Vagina (tissue), 2 donors: ENCODE data around the gene BMP2K. TPM values are rescaled to one million over a fixed set of nuclear protein-coding genes. Genes with fewer than 3 reads are reported as not detected.

Experiments used
- DNase-seq, 2 donors: peaks; one replicate each; pipeline ENCODE4 v3.0.0-alpha.2; 2017; ENCODE audit errors: extremely low spot score in 2 of 2
- H3K27ac ChIP-seq: fragments of 200-600 bp; sonication (generic); one replicate; pipeline ENCODE4 v1.5.1; 2019
- H3K27me3 ChIP-seq: fragments of 200-600 bp; sonication (generic); one replicate; pipeline ENCODE4 v1.5.1; 2019
- H3K36me3 ChIP-seq, 2 donors: fragments of 200-600 bp; sonication (generic); one replicate each; pipeline ENCODE4 v1.5.1; 2017 to 2019
- H3K4me1 ChIP-seq: fragments of 200-600 bp; sonication (generic); one replicate; pipeline ENCODE4 v1.5.1; 2019
- H3K4me3 ChIP-seq, 2 donors: fragments of 200-600 bp; sonication (generic); 1 replicate in 1 of 2; 2 replicates in 1 of 2; pipeline ENCODE4 v1.5.1; 2016 to 2019
- H3K9me3 ChIP-seq: fragments of 200-600 bp; sonication (generic); one replicate; pipeline ENCODE4 v1.5.1; 2019
- CTCF ChIP-seq, 3 experiments: fragments of 450-650 bp in 2 of 3; fragments of 200-600 bp in 1 of 3; sonication (generic) in 1 of 3; IDR thresholded peaks; one replicate each; pipeline ENCODE4 v1.5.1; 2017 to 2019; ENCODE audit warnings: antibody characterized with exemption in 3 of 3, mild to moderate bottlenecking in 2 of 3, moderate library complexity in 2 of 3
- POLR2A ChIP-seq, 2 donors: fragments of 450-650 bp; IDR thresholded peaks; one replicate each; pipeline ENCODE4 v1.6.1; 2017; ENCODE audit warnings: antibody characterized with exemption in 2 of 2, mild to moderate bottlenecking in 2 of 2, moderate library complexity in 2 of 2
- POLR2AphosphoS5 ChIP-seq, 2 donors: sonication (generic); formaldehyde crosslinking; IDR thresholded peaks; one replicate each; pipeline ENCODE4 v1.9.0; 2017; ENCODE audit warnings: antibody characterized with exemption in 2 of 2, mild to moderate bottlenecking in 2 of 2, low read depth in 1 of 2; ENCODE audit not compliant: insufficient read depth in 1 of 2
- intact Hi-C: fragments of 100-400 bp; cut with DNase I; formaldehyde crosslinking; loops from one replicate; pipeline ENCODE4 v1.15.1; 2023
- total RNA-seq: library from RNA; depleted of rRNA; stranded (reverse); fragments of >200 nt; gene quantifications from one replicate; pipeline ENCODE4 v1.2.3, GENCODE V29; 2016

The BMP2K gene
- total RNA-seq, 1 donor from 2014 or later = 34.9 TPM

GRCh38 chr4:78809295-78809694 is 33.1 kb downstream of the BMP2K start:
- Histone ChIP-seq H3K27ac (no peak overlapping the region), H3K27me3 (no peaks in the 10 kb centered on the region), H3K4me3 (no peak overlapping the region), H3K9me3 (no peaks in the 10 kb centered on the region), H3K36me3 (no peaks in the 10 kb centered on the region), H3K4me1 (no peaks in the 10 kb centered on the region)
- no peak for DNase-seq
- TF ChIP-seq POLR2AphosphoS5 (IDR thresholded peaks at IDR 0.05; ENCODE audit: insufficient read depth in 1 of 2, low read depth in 1 of 2) = no peak
- TF ChIP-seq CTCF (IDR thresholded peaks at IDR 0.05) = no peak
- no peak for TF ChIP-seq POLR2A (IDR thresholded peaks at IDR 0.05)
- intact Hi-C loops = no loop called here

- Histone ChIP-seq H3K9me3 (no peaks in the 10 kb centered on the region), H3K27me3 (no peaks in the 10 kb centered on the region), H3K4me1 (no peaks in the 10 kb centered on the region), H3K27ac (no peak overlapping the region), H3K36me3 (no peaks in the 10 kb centered on the region), H3K4me3 (no peak overlapping the region)
- intact Hi-C loops = no loop called here
- DNase-seq = no peak
- TF ChIP-seq POLR2A (IDR thresholded peaks at IDR 0.05) = no peak
These were observed 34.0 kb downstream of the BMP2K start for GRCh38 chr4:78809928-78810835.

- Histone ChIP-seq H3K4me3 (no peak overlapping the region), H3K4me1 (no peaks in the 10 kb centered on the region), H3K27ac (no peak overlapping the region), H3K36me3 (no peaks in the 10 kb centered on the region), H3K9me3 (no peaks in the 10 kb centered on the region), H3K27me3 (no peaks in the 10 kb centered on the region)
- intact Hi-C loops = no loop called here
- no peak for DNase-seq
- no peak for TF ChIP-seq POLR2A (IDR thresholded peaks at IDR 0.05)
- no peak for TF ChIP-seq POLR2AphosphoS5 (IDR thresholded peaks at IDR 0.05; ENCODE audit: insufficient read depth in 1 of 2, low read depth in 1 of 2)
- TF ChIP-seq CTCF (IDR thresholded peaks at IDR 0.05) = no peak
These were observed 34.9 kb downstream of the BMP2K start for GRCh38 chr4:78811034-78811433.

GRCh38 chr4:78818530-78819079 is 42.5 kb downstream of the BMP2K start:
- no peaks in the 10 kb centered on the region for H3K4me1 ChIP-seq
- no peak overlapping the region for H3K27ac ChIP-seq
- H3K4me3 ChIP-seq = no peak overlapping the region
- H3K9me3 ChIP-seq = no peaks in the 10 kb centered on the region
- H3K27me3 ChIP-seq = no peaks in the 10 kb centered on the region
- H3K36me3 ChIP-seq = no peaks in the 10 kb centered on the region
- DNase-seq = no peak
- intact Hi-C loops = no loop called here
- TF ChIP-seq POLR2AphosphoS5 (IDR thresholded peaks at IDR 0.05; ENCODE audit: insufficient read depth in 1 of 2, low read depth in 1 of 2) = no peak
- no peak for TF ChIP-seq POLR2A (IDR thresholded peaks at IDR 0.05)
- no peak for TF ChIP-seq CTCF (IDR thresholded peaks at IDR 0.05)

- Histone ChIP-seq H3K9me3 (no peaks in the 10 kb centered on the region), H3K36me3 (peaks cover 0 to 31% of the 10 kb centered on the region in 2 donors), H3K4me1 (no peaks in the 10 kb centered on the region), H3K27ac (no peak overlapping the region), H3K4me3 (no peak overlapping the region), H3K27me3 (no peaks in the 10 kb centered on the region)
- no peak for DNase-seq
- intact Hi-C loops = no loop called here
- TF ChIP-seq POLR2AphosphoS5 (IDR thresholded peaks at IDR 0.05; ENCODE audit: insufficient read depth in 1 of 2, low read depth in 1 of 2) = no peak
- no peak for TF ChIP-seq CTCF (IDR thresholded peaks at IDR 0.05)
- no peak for TF ChIP-seq POLR2A (IDR thresholded peaks at IDR 0.05)
These were observed 47.9 kb downstream of the BMP2K start for GRCh38 chr4:78824001-78824400.
